Embryonic facial prominence (tissue), 1 donor: ENCODE measurements around the gene MYO1B.

Source experiments
- DNase-seq: peaks from one replicate; pipeline ENCODE4 v3.0.0-alpha.2; 2016; ENCODE audit errors: extremely low spot score

Gene MYO1B

DNA sequence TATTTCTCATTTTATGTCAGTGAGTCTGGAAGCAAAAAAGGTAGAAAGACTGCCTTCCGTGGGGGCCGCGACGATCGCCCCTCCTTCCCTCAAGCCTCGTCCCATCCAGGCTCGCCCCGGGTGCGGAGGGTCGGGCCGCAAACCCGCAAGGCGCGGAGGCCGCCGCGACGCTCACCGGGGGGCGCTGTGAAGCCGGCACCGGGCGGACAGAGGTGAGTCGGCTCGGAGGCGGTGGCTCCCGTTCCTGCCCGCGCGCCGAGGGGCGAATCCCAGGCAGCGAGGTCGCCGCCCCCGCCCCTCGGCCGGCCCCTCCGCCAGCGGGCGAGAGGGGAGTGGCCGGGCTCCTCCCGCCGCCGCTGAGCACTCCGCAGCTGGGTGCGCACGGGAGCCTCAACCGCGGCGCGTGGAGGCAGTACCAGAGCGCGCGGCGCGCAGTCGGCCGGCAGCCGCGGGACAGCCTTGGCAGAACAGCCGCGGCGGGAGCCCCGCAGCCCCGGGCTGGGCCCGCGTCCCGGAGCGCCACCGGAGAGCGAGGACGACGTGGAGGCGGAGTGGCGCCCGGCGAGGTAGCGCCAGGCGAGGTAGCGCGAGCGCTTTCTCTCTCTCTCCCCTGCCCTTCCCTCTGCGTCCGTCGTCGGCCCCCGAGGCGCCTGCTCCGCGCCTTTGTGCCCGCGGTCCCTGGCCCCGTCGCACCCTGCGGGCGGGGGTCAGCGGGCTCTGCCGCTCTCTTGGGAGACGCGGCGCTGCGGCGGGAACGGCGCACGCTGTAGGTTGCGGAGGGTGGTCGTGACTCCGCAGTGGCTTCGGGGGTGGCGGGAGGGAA, at the start of gene MYO1B:
MYO1B (plus strand) TSS at position 359 of the 823 bp plus-strand sequence. CDS start 31,492 bp downstream, outside the sequence.
- no peak for DNase-seq

DNA sequence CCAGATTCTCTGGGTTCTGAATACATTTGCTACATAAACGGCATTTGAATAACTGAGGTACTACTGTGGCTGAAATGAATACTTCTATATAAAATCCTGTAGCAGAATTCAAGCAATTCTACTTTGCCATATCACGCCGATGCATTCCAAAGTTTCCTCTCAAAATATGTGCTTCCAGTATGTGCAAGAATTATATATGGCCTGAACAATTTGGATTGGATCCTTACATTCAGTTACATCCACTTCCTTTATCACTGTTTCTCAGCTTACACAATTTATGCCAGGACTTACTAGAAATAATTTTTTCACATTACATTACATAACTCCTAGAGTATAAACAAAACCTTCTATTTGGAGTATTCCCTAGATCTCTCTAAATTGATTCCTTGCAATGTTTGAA, 48.1 kb upstream of the MYO1B start:
- DNase-seq, result no peak

DNA sequence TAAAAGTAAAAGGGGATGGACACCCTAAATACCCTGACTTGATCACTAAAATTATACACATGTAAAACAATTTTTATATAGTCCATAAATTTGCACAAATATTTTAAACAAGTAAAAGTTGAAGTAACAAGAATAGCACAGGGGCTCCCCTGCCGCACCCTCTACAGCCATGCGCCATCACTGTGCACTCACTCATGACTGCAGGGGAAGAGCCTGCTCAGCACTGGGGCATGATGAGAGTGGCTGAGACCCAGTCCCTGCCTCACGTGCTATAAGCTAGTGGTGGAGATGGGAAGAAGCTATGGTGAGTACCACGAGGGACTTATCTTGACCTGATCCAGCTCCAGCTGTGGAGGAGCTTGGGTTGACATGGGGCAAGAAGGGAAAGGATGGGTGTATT, 46.9 kb upstream of the MYO1B start:
- no peak for DNase-seq

DNA sequence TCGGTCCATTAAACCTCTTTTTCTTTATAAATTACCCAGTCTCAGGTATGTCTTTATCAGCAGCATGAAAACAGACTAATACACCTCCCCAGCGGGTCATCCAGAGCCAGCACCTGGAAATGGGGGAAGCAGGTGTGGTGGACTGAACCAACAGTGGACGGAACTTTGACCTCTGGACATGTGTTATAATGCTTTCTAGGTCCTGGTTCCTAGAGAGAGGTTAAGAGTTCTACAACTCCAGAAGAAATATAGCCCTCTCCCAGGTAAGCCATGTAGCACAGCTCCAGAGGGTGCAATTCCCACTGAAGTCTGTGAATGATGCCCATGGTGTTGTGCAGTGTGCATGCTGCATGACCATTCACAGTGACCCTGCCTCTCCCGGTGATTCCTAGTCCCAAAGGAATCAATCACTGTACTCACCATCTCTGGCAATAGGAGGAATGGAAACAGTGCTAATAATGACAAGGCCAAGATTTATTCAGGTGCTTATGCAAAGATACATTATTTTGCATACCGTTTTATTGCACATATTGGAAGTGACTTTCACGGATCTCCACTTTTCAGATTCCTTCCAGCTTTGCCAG, 45.2 kb upstream of the MYO1B start:
- DNase-seq, result no peak

DNA sequence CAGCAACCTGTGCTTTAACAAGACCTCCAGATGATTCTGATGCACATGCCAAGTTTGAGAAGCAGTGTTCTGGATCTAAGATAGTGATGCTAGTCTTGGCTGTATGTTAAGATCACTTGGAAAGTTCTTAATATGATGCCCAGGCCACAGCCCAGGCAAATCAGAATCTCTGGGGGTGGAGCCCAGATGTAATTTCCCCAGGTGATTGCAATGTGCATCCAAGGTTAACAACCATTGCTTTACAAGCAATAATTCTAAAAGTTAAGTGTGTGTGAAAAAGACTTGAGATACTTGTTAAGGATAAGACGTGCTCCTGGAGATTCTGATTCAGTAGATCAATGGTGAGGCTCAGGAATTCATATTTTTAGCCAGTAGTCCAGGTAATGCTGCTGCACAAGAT, 44.3 kb upstream of the MYO1B start:
- DNase-seq, result no peak

DNA sequence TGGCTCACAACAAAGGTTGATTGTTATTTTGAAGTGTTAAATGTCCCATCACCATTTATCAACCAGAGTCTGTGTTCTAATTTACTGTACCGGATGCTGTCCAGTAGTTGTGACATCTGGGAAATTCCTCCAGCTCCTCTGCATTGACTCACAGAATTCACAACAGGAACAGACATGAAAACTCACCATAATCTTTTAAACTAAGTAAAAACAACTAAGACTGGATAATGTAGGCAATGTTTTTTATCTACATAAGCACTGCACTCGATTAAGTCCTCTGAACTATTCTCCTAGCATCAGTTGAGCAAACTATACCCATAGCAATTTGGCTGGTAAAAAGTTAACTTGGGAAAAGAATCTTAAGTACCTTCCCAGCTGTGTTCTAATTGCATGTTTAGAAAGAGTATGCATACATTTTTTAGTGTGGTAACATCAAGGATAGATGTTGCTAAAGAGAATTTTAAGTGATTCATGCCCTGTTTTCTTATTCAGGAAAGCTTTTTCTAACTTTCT, 42.9 kb upstream of the MYO1B start:
- DNase-seq, result no peak

DNA sequence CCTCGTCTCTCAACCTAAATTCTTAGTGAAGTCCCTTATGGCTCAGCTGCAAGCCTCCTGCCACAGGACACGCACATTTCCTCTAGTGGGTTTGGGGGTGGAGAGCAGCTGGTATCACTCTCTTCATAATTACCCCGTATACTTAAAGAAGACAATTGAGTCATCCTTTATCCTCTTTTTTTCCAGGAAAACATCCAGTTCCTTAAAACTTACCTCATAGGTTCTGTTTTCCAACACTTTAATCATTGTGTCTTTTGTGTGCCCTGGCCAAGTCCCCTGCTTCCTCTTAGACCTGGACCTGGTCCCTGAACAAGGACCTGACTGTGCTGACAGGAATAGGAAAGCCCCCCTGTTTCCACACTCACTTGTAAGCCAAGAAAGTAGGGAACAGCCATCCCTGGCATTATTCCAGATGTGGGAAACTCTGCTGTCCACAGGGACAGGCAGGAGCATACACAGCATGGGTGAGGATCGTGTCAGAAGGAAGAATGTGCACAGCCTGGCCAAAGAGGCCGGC, 42.3 kb upstream of the MYO1B start:
- no peak for DNase-seq

DNA sequence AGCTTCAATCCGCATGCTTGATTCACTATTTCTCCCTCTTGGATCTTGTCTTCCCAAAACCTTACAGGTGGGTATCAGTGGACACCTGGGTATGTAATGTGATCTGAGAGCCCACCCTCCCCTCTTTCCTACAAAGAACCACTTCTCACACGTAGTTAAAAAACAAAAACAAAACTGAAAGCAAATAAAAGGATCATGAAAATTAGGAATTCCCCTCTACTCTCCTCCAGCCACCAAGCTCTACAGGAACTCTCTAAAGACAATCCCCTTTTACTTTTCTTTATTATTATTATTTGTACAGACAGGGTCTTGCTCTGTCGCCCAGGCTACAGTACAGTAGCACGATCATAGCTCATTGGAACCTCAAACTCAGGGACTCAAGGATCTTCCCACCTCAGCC, 40.8 kb upstream of the MYO1B start:
- no peak for DNase-seq

DNA sequence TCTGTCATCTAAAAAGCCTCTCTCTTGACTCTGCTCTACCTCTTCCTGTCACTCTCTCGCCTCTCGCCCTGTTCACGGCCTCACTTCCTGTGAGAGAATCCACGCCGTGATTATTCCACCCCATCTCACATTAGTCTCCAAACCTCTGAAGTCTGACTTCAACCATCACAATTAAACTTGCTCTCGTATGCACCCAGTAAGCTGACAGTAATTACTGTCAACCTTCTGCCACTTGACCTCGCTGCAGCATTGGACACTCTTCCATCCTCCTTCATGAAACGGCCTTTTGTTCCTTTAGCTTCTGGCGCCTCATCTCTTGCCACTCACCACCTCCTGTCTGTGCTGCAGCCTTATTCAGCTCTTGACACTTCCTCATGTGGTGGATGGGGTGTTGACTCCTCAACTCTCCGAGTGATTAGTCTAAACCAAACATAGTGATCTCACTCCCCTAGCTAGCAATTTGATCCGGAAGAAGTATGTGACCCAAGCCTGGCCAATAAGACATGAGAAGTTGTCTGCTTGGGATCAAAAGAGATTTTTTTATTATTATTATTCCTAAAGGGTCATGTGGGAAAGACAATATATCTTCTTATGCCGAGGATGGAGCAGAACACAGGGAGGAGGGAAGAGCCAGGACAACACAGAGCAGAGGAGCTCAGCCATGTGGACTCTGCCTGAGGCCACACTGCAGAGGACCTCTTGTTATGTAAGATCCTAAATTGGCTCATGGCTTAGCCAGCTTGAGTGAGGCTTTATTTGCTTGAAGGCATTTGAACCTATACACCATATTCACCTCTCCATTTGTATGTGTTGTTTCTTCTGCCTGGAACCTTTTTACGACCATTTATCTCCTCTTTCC, 38.4 kb upstream of the MYO1B start:
- DNase-seq, result no peak

DNA sequence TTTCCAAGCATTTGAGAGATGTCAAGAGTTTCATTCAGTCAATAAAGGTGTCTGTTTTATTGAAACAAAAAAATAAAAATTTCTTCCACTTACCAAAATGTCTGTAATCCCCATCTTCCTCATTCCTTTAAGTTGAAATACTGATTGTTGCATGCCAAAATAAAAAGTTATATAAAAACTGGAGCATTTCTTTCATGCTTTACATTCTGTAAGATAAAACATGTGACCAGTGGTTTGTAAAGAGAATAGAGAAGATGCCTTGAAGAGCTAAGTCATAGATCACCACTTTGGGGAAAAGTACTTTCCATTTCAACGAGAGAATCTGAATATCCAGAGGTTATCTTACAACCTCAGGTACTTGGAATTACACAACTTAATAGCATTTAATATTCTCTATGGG, 35.9 kb upstream of the MYO1B start:
- no peak for DNase-seq

DNA sequence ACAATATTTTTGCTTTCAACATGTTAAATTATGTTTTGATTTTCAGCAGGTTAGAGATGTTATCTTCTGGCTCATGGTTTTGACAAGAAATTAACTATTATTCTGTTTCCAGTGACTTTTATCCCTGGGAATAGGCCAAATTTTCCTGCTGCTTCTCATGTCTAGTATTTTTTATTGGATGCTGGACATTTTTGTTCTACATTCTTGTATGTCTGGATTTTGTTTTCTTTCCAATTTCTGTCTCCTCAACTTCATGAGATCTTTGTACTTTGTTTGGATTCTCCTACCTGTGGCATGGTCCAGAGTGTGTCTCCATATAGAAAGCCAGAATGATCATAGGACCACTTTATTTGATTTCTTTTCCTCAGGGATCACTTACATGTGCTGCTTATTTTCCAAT, 33.1 kb upstream of the MYO1B start:
- no peak for DNase-seq

DNA sequence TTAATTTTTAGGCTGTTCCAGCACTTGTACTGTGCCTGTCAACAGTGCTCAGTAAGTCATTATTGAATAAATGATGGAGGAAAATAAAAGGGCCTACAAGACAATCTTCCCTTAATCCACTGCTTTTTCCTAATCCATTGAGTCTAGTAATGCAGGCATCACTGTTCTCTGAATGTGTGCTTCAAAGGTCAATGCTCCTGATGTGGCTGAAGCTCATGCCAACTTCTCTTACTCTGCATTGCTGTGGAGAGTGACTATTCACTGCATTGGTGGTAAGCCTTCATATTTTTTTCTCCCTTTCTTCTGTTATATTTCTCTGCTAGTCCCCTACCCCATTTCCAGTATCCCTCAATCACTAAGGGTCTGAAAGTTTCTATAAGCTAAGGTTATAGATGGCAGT, 31.9 kb upstream of the MYO1B start:
- DNase-seq, result no peak

DNA sequence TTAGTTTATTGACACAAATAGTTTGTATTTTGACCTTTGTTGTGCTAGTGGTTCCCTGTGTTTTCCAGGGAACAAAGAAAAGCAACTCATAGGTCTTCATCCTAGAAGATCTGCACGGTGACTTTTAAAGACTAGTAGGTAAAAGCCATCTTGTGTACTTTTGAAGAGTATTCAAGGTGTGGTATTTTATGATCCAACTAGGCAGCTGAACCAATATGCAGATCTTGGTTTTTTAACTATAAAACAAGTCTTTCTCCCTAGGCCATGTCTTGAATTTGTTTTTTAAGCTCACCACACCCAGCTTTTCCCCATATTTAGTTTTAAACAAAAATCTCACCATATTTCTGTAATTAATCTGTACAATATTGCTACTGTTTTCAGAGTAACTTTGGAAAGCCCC, 30.0 kb upstream of the MYO1B start:
- no peak for DNase-seq

DNA sequence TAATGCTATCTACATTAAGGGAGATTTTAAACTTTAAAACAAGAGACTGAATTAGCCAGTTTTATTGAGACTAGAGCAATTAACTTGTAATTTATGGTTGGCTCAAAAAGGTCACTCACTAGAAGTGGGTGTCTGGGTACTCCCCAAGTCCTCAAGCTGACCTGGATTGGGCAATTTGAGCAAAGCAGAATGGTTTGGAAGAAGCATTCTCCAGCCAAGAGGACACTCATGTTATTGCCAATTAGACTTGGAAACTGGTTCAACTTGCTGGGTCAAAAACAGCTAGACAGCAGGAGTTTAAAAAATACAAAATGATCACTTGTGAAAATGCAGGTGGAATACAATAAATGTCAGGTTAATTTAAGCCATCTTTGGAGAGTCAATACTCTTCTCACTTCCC, 29.5 kb upstream of the MYO1B start:
- no peak for DNase-seq

DNA sequence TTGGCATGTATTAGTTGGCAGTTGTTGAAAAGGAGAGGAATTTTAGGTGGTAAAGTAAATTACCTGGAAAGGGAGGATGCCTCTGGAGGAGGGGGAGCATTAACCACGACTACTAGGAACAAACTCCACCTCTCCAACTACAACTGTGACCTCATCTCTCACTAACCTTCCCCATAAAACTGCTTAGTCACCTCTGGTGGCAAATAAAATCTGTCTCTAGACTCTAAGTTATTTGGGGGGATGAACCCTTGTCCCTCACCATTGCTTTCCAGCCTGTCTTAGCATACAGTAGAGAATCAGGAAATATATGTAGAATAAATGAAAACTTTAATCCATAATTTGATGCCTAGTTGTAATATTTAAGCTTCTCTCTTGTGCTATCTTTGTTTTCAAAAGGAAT, 27.6 kb upstream of the MYO1B start:
- no peak for DNase-seq

DNA sequence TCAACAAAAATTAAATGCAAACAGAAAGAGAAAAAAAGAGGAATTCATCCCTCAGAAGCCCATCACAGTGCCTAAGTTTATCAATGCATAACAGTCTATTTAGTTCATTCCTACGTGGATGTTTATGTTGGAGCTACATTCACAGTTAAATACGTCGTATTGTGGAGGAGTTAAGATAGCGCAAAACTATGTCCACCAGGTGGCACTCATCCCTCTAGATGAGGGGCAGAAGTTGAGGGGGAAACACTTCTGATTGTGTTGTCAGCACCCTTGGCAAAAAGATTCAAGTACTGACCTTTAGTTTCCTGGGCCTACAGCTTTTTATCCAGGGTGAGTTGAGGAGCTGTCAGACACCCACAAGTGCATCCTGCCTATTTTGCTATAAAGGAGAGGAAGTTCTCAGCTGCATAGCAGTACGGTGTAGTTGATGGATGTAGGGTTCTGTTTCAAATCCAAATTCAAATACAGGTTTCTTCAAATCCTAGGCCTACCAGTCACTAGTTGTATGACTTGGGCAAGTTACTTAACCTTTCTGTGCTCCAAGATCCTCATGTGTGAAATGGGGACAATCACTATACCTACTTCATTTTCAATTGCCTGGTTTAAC, 26.8 kb upstream of the MYO1B start:
- DNase-seq, result peak; percentile 49

DNA sequence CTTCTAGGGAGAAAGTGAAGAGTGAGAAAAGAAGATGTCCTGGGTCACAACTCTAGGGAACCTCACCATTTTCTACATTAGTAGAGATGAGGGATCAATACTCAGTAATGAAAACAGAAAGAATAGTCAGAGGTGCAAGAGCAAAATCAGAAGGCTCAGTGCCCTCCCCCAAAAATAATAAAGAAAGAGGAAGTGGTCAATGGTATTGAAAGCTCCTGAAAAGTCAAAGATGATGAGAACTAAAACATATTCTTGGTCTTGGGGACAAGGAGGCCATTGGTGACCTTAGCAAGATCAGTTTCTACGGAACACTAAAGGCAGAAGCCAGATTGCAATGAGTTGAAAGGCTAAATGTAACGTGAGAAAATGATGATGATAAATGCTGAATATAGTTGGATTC, 24.5 kb upstream of the MYO1B start:
- DNase-seq, result no peak

DNA sequence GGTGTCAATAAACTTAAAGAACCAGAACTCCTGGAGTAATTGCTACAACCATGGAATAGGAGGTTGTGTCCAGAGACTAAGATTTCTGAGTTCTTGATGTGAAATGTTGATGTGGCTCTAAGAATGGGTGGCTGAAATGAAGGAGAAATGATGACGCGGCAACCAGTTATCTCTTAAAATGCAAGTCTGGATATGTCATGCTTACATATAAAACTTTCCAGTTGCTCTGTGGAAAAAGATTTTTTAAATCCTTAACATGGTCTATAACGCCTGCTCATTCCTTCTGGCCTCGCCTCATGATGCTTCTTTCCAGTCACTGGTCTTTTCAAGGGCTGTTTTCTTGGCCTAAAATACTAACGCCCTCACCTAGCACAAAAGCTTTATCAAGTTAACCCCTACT, 23.5 kb upstream of the MYO1B start:
- no peak for DNase-seq

DNA sequence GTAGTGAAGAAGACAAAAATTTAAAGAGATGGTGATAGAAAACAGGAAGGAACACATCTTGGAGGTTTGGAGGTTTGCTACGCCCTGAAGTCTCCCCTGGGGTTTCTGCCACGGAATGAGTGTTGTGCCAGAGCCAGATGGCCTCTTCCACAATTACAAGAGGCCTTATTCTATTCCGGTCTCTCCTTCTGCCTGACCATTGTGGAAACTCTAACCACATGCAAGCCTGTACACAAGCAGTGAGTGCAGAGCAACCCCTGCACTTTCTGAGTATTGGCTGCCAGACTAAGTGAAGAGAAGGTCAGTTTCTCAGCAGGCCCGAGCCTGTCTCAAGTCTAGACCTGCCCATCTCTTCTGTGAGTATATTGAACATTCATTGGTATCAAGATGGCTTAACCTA, 22.7 kb upstream of the MYO1B start:
- no peak for DNase-seq

DNA sequence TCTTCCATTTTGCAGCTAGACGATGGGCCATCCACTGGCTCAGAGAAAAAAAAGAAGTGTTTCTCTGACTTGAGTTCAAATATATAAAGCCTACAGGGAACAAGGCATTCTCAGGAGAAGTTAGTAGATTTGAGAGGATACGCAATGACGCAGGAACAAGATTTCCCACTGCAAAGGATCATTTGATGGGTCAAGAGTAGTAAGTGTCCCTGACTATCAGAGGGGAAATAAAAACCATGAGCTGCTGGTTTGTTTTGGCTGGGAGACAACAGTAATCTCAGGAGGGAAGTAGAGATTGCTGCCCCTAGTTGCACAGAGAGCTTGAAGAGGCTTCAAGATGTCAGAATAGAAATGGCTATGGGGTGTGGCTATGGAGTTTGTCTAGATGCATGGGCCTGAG, 22.3 kb upstream of the MYO1B start:
- DNase-seq, result no peak

DNA sequence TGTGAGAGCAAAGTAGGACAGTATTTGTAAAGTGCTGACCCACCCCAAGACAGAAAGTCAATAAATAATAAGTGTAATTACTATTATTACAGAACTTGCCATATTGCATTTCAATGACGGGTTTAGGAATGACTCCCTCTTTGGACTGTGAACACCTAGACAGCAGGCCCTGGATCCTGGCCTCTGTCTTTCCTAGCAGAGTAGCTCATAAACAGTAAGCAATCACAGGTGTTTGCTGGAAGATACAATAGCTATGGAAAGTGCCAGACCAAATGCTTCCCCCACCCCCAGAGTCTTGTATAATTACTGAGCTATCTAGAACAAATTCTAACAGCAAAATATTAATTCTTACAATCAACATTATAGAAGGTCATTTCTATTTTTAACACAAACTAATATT, 20.1 kb upstream of the MYO1B start:
- DNase-seq, result no peak

DNA sequence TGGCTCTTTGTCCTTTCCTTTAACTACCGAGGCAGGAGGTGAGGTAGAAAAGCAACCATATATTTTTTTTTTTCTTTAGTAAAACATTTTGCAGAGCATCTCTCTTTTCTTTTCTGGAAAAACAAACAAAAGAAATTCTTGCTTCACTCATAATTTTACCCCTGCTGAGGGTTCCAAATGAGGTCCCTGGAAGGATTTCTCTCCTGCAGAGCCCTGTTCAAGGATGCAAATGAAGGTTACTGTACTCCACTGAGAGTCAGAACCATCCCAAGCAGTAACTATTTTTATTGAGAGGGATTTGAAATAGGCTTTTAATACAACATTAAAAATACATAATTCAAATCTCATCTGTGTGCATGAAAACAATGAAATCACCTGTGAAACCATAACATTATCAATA, 19.5 kb upstream of the MYO1B start:
- no peak for DNase-seq
